A673 (cell line): ENCODE measurements around the gene GOSR1.

Source experiments
- CTCF ChIP-seq: fragments of 300-800, 200-600 bp; sonication (generic); conservative IDR thresholded peaks from 2 replicates; pipeline ENCODE4 v1.5.1; 2017; ENCODE audit warnings: low read depth, mild to moderate bottlenecking, antibody characterized with exemption, low read length, moderate library complexity, mixed read lengths
- EZH2 ChIP-seq: fragments of 200-600 bp; sonication (generic); IDR thresholded peaks from 2 replicates; pipeline ENCODE4 v1.6.1; 2017; ENCODE audit warnings: borderline replicate concordance, low read depth, mild to moderate bottlenecking, mixed read lengths, antibody characterized with exemption, low read length; ENCODE audit not compliant: poor library complexity, severe bottlenecking

- no peak for TF ChIP-seq CTCF
- no peak for TF ChIP-seq EZH2
These were observed 42.5 kb downstream of the GOSR1 start for GRCh38 chr17:30519707-30520106.
